GM18951 (cell line): Measurements from ENCODE around the gene MNX1.

Source experiments
- POLR2A ChIP-seq: IDR thresholded peaks from 4 replicates; pipeline ENCODE4 v1.6.1; 2011; ENCODE audit warnings: mild to moderate bottlenecking; ENCODE audit not compliant: insufficient read length, insufficient read depth; ENCODE audit errors: extremely low read depth
- in situ Hi-C: fragments of 300-500 bp; cut with MboI; formaldehyde crosslinking; loops from one replicate; pipeline ENCODE4 v1.12.0; 2022; ENCODE audit warnings: low sequenced_read_pairs, mixed read lengths, inconsistent platforms; ENCODE audit not compliant: unreplicated experiment

The MNX1 gene

GRCh38 chr7:156998988-156999957 lies 11.2 kb downstream of the MNX1 start:
- TF ChIP-seq POLR2A, result no peak
- in situ Hi-C loops, result loop anchor here (10.0 kb wide), 1 partner anchor 156 kb away; no protein-coding TSS in a partner anchor

DNA sequence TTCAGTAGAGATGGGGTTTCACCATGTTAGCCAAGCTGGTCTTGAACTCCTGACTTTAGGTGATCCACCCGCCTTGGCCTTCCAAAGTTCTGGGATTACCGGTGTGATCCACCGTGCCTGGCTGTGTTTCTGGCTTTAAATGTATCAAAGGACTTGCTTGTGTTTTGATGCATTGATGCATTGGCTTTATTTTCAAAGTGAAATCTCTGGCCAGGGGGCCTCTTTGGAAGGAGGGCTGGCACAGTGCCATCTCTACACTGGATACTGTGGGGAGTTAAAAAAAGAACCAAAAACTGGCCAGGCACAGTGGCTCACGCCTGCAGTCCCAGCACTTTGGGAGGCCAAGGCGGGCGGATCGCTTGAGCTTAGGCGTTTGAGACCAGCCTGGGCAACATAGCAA lies 16.0 kb downstream of the MNX1 start:
- in situ Hi-C loops, result loop anchor here (10.0 kb wide), 1 partner anchor 160 kb away; no protein-coding TSS in a partner anchor
- TF ChIP-seq POLR2A, result no peak

DNA sequence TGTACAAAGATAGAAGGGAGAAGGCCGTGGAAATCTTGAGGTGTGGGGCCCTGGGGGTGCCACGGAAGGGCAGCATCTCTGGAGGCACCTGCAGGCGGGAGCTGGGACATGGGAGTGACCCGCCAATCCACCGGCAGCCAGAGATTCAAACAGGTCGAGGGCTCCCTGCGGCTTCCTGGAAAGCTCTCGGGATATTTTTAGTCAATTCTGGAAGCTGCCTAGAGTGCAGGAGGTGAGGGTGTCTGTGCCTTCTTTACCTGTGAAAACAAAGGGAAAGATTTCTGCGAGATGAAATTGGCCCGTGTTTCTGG lies 16.6 kb downstream of the MNX1 start:
- TF ChIP-seq POLR2A, result no peak
- in situ Hi-C loops, result loop anchor here (10.0 kb wide), 1 partner anchor 161 kb away; no protein-coding TSS in a partner anchor

DNA sequence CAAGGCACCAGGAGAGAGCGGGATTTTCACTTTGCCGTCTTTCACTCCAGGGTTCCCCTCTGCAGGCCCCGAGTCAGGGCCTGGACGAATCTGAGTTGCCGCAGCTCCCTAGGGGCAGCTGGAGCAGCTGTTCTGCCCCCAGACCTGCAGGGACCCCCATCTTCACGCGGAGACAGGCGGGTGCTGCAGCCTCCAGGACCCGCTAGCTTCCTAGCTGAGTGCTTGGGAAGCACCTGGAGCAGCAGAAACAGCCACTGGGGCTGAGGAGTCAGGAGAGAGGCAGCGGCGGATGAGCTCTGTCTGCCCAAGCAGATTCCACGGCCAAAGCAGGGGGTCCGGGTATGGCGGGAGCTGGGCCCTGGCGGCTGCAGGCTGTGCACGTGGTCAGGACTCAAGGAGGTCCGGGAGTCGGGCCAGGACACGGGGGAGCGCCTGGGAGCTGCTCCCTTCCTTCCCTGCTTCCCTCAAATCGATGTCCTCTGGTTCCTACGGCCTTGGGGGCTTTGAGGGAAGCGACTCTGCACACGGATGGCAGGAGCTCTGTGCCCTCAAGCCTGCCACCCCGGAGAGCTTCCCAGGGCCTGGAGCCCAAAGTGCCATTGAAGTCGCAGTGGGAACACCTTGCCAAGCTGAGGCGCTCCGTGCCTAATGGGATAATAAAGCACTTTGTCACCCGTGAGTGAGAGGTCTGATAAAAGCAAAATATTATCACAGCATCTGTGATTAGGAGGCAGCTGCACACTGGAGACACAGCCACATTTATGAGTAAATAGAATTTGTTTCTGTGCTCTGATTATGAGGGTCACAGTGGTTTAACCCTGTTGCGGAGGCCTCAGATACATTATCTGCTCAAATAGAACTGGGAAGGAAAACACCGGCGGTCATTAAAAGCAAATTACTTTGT lies 17.2 kb downstream of the MNX1 start:
- no peak for TF ChIP-seq POLR2A
- in situ Hi-C loops, result loop anchor here (10.0 kb wide), 1 partner anchor 162 kb away; no protein-coding TSS in a partner anchor

GRCh38 chr7:156989766-156990535 lies 20.5 kb downstream of the MNX1 start:
- in situ Hi-C loops, result loop anchor here (10.0 kb wide), 1 partner anchor 165 kb away; no protein-coding TSS in a partner anchor
- TF ChIP-seq POLR2A, result no peak

DNA sequence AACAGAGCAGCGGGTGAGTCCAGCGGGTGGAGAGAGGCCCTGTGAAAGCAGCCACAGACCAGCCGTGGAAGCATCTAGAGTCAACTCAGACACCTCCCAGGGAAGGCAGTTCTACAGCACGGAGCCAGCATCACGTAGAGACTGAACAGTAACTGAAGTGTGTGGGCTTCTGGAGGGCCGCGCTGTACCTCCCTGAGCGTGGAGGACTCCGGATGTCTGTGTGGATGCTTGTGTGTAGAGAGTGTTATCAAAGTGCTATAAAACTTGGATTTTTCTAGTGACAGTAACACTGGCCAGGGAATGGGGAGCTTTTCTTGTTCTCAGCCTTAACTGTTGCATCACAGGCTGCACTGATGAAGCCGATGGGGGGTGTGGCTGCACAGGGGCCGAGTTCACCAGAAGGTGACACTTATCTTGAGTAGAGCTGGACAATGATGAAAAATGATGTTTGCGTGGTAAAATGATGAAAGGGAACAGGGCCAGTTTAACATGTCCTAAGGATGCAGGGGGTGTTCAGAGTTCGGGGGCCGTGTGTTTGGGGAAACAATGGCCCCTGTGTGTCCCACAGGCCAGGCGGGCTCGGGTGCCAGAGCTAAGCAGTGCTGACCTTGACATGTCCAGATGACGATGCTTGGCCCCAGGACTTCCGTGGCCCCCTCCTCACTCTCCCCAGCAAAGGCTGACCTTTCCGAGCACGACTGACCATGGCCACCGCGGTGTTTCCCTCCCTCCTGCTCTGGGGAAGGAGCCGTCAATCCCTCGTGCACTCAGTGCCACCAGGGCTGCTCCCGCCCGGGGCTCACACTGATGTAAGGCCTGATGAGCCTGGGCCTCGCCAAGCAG lies 21.9 kb downstream of the MNX1 start:
- no peak for TF ChIP-seq POLR2A
- in situ Hi-C loops, result no loop called here

DNA sequence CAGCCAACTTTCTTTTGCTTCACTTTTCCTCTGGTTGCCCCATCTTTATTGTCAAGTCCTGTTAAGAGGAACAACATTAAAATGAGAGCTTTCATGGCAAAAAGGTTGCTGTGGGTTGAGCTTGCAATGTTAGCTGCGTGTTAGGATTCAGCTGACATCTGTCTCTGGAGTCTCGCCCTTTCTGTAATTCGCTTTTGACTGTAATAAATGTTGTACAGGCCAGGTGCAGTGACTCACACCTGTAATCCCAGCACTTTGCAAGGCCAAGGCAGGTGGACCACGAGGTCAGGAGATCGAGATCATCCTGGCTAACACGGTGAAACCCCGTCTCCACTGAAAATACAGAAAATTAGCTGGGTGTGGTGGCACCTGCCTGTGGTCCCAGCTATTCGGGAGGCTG lies 24.1 kb downstream of the MNX1 start:
- TF ChIP-seq POLR2A, result no peak
- in situ Hi-C loops, result no loop called here

DNA sequence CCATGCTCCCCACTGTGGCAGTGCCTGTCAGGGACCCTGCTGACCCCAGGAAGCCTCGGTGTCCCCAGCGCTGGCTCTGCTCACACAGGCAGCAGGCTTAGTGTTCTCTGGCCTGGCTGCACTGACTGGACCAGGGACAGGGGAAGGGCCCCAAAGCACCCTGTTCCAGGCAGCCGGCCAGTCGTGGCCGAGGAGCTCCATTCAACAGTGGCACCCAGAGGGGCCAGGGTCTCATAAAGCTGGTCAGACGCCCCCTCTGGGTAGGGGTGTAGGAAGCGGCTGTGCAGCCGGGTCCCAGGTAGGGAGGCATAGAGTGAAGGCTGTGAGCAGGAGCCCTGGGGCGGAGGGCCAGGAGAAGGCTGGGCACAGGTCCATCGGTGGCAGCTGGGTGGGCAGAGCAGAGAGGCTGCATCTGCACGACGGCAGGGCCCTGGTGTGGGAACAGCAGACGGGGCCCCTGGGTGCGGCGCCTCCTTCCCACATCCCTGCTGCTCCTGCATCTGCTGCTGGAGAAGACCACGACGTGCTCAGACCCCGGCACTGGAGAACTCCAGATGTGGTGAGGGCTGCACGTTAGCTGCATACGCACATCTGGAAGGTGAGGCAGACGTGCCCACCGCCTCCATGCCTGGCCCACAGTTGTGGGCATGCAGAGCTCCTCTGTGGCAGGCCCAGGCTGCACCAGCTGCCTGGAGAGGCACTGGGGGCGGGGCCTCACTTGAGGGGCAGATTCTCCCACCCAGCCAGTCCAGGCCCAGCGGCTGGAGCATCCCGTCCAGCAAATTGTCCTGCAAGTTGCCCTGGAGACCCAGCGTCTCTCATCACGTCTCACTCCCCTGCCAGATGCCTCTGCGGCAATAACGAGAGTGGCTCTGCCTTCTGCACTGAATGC lies 25.1 kb downstream of the MNX1 start:
- no peak for TF ChIP-seq POLR2A
- in situ Hi-C loops, result no loop called here

DNA sequence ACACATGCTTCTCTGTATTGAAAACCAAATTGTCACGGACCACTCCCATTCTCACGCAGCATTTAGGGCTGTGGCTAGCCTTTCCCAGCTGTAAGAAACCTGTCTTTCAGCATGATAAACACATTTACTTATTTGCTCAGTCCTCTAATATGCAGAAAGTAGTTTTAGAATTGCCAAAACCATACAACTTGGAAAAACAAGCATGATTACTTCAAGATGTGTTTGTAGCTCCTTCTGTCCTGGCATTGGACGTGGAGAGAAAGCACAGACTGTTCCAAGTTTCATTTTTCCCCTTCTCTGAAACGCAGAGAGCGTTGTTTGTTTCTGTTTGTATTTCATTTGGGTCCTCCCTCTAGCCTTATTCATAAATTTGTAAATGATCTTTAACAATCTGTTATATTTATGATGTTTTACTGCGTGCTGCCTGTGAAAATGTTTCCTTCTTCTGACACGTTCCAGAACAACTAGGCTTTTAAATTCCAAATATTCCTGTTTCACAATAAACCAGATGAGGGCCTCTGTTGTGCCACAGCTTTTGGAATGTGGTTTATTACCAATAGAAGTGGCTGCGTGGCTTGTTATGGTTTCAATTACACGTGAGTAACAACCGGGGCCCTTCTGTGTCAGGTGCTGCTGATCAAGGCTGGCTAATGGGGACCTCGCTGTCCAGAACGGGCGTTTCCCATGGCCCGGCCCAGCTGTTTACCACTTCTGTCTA lies 26.1 kb downstream of the MNX1 start:
- TF ChIP-seq POLR2A, result no peak
- in situ Hi-C loops, result no loop called here

DNA sequence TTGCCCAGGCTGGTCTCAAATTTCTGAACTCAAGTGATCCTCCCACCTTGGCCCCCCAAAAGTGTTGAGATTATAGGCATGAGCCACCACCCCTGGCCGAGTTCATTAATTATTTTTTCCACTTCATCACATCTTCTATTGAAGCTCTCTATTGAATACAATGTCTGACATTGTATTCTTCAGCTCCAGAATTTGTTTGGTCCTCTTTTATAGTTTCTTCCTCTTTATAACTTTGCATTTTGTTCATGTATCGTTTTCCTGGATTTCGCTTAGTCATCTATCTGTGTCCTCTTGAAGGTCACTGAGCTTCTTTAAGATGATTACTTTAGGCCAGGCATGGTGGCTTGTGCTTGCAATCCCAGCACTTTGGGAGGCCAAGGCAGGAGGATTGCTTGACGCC lies 30.8 kb downstream of the MNX1 start:
- no peak for TF ChIP-seq POLR2A
- in situ Hi-C loops, result no loop called here
